ENCODE measurements around the gene CAMSAP1.

The CAMSAP1 gene

DNA sequence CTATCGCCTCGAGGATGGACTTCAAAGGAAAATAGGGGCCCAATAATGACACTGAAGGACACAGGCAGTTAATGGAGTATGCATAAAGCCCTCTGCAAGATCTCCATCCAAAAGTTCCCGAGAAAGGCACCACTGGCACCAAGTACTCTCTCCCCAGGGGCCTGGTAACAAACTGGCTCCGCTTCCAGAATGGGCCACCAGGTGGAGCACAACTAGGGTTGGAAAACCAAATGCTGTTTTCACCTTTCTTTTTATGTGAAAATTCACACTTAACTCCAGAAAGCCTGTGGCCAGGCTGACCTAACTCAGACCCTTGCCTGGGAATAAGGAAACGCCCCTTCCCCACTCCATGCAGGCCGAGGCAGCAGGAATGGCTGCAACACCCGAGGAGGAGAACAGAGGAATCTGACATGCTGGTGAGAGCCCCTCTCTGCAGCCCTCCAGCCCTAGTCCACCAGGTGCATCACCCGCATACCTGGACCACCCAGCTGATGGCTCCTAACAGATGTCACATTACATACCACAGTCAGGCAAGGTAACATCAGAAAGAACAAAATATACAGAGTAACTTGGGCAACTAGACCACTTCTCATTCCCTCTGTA is 42.8 kb downstream of the CAMSAP1 start:
- Histone ChIP-seq H3K27ac (no peak overlapping the region), H3K4me3 (no peak overlapping the region)

DNA sequence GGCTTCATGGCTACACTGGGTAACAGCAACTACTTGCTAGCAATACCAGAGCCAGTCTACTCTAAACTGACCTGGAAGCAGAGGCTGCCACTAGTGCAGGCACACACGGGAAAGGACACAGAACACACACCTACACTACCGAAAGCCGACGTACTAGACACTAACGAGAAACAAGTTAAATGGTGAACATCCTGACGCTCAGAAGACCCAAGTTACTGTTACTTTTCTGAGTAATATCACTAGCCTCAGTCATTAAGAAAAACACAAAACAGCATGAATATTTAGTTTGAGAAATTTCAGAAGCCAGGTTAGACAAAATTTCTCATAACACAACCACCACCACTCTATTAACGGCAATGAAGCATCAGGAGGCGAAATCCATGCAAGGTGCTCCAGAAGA is 44.5 kb downstream of the CAMSAP1 start:
- no peak overlapping the region for H3K27ac ChIP-seq

DNA sequence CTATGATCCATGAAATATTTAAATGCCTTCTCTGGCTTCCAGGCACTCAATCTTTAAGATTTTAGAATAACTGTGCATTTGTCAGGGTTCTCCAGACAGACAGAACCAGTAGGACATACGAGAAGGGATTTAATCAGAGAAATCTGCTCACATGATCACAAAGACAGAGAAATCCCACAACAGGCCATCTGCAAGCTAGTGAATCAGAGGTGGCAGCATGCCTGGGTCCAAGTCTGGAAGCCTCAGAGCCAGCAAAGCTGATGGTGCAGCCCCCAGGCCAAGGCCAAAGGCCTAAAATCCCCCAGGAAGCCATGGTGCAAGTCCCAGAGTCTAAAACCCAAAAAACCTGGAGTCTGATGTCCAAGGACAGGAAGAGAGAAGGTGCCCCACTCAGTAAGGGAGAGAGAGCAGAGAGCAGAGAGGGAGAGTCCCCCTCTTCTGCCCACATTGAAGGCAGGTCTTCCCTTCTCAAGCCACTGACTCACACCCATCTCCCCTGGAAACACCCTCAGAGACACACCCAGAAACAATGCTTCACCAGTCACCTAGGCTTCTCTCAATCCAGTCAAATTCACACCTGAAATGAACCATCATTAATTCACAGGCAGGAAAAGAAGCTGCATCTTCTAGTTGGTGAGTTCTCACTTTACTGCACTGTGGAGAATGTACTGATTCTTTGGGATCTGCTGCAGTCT is 48.7 kb downstream of the CAMSAP1 start:
- Histone ChIP-seq H3K4me3 (no peak overlapping the region), H3K27ac (no peak overlapping the region)

More for the DNA sequence above, 44.5 kb downstream of the CAMSAP1 start:
- H3K4me3 ChIP-seq = no peak overlapping the region

DNA sequence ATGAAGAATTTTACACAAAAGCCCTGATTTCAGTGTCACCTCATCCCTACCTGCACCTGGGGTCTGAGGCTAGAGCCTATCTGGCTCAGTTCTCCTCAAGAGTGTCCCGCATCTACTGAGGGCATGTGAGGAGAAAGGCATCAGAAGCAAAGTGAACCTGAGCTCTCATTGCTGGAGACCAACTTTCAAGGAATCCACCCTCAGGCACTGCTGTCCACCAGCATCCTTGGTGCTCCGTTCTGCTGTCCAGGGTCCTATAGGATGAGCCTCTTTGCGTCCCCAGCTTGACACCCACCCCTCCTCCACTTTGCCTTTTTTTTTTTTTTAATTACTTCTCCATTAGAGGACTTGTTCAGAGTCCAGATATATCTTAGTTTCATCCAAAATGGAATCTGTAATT is 49.5 kb downstream of the CAMSAP1 start:
- Histone ChIP-seq H3K27ac (no peak overlapping the region), H3K4me3 (no peak overlapping the region)

DNA sequence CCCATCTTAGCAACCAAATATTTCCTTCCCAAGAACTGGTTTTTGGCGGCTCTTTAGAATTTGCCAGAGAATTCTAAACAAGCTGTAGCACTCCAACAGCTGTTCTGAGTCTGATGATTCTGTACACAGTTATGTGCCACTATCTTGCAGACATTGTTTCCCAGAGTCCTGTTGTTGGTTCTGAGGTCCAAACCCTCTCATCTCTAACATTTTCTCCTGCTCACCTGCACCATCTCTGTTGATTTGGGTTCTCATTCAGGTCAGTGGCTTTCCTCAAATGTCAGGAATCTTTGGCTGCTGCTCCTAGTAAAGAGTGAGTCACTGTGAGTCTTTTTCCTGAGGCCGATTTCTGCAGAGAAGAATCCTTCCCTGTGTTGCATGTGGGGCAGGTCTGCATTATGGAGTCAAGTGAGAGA is 50.0 kb downstream of the CAMSAP1 start:
- H3K27ac ChIP-seq = no peak overlapping the region
- H3K4me3 ChIP-seq = no peak overlapping the region

DNA sequence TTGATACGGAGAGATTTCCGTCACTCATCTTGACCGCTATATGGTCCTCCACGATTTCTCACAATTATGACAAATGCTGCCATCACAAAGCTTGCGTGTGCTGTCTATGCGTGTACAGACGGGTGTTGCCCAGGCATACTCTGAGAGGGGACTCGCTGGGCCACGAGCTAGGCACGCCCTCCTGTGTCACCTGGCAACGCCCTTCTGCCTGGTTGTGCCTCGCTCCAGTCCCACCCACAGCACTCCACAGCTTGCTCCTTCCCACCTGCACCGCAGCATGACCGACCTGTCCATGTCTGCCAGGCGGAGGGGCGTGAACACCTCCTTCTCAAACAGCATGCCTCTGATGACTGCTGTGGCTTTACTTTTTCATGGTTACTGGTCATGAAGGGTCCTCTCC is 55.6 kb downstream of the CAMSAP1 start:
- no peak overlapping the region for H3K4me3 ChIP-seq
- no peak overlapping the region for H3K27ac ChIP-seq

DNA sequence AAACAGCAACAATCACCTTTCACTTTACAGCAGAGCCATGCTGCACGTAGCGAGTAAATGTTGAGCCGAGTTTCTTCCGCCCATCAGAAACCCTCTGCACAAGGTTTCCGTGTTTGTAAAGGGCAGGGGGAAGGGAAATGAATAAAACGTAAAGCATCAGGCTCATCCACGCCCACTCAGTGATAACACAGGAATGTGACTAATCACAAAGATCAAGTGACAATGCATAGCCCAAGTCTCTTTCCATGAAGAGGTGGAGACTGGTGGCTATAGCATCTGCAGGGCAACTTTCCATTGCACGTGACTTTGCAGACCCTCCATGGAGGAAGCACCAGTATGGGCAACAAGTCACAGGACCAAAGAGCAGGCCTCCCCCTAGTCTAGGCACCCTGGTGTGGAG is 56.6 kb downstream of the CAMSAP1 start:
- H3K27ac ChIP-seq = no peak overlapping the region
- no peak overlapping the region for H3K4me3 ChIP-seq

DNA sequence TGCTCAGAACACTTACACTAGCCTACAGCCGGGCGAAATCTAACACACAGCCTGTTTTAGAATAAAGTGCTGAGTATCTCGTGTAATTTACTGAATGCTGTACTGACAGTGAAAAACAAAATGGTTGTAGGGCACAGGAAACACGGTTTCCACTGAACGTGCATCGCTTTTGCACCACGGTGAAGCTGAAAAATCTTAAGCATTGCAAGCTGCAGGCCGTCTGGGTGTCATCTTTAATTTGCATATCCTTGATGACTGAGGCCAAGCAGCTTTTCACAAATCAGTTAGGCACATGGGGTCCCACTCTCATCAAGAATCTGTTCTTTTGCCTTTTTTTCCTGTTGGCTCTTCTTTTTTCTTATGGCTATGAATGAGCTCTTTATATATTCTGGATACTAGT is 58.2 kb downstream of the CAMSAP1 start:
- no peak overlapping the region for H3K27ac ChIP-seq
- H3K4me3 ChIP-seq = no peak overlapping the region

DNA sequence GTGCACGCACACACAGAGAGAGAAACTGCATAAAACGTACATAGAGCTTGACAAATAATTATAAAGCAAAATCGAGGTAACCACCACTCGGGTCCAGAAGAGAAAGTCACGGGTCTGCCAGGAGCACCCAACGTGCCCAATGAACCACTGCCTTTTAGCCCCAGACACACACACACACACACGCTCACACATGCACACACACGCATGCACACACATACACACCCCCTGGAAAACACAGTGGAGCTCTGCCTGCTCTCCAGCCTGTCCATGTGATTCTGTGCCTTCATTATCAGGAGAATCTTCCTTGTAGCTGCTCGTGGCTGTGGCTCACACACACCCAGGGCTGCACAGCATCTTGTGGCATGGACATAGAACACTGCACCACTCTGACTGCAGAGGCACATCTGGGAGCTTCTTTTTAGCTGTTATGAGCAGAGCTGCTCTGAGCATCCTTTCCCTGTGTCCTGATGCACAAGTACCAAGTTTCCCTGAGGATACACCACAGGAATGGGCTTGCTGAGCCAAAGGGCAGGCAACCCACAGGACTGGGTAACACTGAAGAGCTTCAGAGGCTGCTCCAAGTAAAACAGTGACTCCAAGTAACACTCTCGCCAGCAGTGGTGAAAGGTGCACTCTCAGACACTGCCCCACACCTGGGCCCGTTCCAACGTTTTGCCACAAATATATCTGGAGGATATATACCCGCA is 58.9 kb downstream of the CAMSAP1 start:
- no peak overlapping the region for H3K4me3 ChIP-seq
- H3K27ac ChIP-seq = no peak overlapping the region

DNA sequence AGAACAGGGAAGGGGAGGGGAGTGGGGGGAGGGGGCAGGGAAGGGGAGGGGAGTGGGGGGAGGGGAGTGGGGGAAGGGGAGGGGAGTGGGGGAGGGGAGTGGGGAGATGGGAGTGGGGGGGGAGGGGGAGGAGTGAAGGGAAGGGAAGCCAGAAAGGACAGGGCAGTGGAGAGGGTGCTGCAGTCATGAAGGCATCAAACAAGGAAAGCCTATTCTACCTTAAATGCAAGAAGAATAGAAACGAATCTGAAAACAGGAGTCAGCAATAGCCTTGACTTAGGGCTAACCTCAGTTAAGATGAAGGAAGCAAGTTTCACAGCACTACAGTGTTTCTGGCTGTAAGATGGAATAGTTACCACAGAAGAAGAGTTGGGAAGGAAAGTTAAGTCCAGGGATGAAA is 59.5 kb downstream of the CAMSAP1 start:
- Histone ChIP-seq H3K4me3 (no peak overlapping the region), H3K27ac (no peak overlapping the region)

DNA sequence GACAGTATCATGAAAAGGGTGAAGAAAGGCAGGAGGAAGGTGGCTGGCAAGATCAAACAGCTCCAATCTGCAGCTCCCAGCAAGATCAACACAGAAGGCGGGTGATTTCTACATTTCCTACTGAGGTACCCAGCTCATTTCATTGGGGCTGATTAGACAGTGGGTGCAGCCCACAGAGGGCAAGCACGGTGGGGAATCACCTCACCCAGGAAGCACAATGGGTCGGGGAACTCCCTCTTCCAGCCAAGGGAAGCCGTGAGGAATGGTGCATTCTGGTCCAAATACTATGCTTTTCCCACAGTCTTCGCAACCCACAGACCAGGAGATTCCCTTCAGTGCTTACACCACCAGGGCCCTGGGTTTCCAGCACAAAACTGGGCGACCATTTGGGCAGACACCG is 66.8 kb downstream of the CAMSAP1 start:
- no peak overlapping the region for H3K4me3 ChIP-seq
- no peak overlapping the region for H3K27ac ChIP-seq

DNA sequence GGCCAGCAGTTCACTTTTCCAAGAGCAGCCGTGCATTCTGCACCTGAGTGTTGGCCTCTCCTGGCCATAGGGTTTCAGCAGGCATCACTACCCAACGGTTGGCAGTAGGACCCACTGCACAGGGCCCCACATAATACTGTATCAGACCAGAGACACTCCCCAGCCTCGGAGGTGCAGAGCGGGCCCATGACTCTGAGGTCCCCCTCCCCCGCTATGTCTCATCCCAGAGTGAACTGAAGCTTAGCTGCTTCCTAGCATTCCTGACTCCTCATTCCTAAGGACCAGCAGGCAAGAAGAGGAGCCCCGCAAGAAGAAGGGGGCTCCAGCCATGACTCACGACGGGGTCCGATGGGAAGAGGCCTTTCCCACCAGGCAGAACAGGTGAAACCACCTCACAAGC is 67.2 kb downstream of the CAMSAP1 start:
- H3K27ac ChIP-seq = no peak overlapping the region
- H3K4me3 ChIP-seq = no peak overlapping the region

DNA sequence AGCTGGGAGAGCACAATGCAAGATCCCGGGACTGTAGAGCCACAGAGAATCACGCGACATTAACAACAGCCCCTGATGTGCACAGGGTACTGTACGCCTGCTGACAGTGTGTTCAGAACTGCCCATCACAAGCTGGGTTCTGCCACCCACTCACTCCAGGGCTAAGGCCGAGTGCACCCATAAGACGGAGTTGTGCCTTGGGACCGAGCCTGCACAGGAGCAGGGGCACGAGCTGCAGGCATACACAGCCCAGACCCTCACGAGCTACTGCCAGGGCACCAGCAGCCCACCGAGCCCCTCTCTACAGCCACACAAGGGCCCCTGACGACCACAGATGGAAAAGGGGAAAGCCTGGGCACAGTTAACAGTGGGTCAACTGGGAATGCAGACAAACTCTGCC is 67.8 kb downstream of the CAMSAP1 start:
- Histone ChIP-seq H3K27ac (no peak overlapping the region), H3K4me3 (no peak overlapping the region)

DNA sequence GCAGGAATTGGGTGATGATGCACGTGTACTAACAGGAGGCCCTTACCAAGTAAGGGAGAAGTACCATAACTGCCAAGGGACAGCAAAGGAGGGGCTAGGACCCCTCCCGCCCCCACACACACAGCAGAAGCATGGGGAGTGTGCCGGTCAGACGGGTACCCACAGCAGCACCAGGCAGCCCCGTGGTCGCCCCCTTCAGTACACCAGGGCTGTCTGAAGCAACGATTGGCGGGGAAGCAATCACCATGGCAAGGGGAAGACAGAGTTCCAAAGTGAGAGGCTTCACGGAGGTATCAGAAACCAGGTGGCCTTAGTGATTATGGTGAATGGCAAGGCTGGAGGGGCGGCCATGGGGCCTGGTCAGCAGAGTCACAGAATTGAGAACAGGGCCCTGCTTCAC is 72.2 kb downstream of the CAMSAP1 start:
- H3K27ac ChIP-seq = no peak overlapping the region
- no peak overlapping the region for H3K4me3 ChIP-seq

DNA sequence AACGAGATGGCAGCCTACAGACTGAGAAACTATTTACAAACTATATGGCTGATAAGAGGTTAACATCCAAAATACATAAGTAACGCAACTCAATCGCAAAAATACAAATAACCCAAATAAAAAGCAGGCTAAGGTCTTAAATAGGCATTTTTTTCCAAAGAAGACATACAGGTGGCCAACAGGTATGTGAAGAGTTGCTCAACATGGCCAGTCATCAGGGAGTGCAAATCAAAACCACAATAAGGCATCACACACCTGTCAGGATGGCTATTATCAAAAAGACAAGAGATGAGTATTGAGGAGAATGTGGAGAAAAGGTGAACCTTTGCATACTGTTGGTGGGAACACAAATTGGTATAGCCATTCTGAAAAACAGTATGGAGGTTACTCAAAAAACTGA is 73.5 kb downstream of the CAMSAP1 start:
- Histone ChIP-seq H3K4me3 (no peak overlapping the region), H3K27ac (no peak overlapping the region)

DNA sequence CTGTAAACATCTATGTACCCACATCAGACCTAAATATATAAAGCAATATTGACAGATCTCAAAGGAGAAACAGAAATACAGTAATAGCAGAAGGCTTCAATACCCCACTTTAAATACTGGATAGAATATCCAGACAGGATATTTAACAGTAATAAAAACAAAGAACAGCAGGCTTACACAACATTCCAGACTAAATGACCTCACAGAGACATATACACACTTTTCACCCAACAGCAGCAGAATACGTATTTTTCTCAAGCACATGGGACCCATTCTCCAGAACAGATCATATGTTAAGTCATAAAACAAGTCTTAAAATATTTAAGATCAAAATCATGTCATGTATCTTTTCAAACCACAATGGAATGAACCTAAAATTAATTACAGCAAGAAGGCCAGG is 76.8 kb downstream of the CAMSAP1 start:
- H3K27ac ChIP-seq = no peak overlapping the region
- no peak overlapping the region for H3K4me3 ChIP-seq

DNA sequence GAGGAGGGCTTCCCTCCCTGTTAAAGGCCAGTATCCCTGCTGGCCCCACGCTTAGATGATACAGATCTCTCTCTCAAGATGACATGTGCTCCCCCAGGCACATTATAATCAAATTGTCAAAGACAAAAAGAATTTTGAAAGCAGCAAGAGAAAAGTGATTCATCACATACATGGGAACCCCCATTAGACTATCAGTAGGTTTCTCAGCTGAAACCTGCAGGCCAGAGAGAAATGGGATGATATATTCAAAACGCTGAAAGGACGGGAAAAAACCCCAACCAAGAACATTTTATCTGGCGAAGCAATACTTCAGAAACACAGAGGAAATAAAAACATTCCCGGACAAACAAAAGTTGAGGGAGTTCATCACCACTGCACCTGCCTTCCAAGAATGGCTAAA is 78.7 kb downstream of the CAMSAP1 start:
- H3K4me3 ChIP-seq = no peak overlapping the region
- H3K27ac ChIP-seq = no peak overlapping the region

DNA sequence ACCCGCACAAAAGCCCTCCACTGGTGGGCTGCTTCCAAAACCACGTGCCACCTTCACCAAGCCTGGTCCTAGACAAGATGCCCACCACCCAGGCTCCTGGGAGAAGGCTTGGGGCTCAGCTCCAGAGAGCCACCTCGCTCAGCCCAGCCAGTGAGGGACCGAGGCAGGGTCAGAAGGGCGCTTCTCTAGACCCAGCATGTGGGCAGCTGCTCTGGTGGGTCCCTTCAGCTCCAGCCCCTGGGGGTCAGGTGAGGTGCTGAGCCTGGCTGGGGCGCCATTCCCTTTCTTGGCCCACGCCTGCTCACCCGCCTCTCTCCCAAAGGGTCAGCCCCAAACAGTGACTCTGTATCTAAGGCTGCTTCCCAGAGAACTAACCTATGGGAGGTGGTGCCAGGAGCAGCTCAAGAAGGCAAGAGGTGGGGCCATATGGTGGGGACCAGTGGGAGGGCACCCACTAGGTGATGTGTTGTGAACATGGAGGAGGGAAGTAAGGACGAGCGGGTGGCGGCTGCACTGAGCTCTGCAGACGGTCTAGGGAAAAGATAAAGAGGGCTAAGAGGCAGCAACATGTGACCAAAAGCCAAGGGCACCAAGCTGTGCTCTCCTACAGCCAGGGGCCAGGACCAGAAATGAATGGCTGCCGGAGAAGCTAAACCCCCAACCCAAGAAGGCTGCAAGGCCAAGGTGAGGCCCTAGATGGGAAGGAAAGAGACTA is 79.3 kb downstream of the CAMSAP1 start:
- H3K4me3 ChIP-seq = no peak overlapping the region
- H3K27ac ChIP-seq = no peak overlapping the region

DNA sequence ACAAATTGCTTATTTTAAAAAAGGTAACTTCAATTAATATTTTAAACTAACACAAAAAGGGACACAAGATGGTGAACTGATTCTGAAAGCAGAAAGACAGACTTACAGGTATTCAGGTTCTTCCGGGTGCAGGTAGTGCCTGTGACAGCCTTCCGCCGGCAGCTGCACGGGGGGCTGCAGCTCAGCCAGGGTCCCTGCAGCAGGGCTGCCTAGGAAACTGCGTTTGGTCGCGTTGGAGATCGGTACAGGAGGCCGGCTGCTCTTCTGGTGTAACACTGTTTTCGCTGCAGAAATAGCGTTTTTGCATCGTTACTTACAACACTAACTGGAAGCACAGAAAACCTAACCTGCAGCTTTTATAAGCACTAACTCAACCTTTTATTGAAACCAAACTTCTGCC is 80.0 kb downstream of the CAMSAP1 start:
- H3K27ac ChIP-seq = no peak overlapping the region
- no peak overlapping the region for H3K4me3 ChIP-seq

DNA sequence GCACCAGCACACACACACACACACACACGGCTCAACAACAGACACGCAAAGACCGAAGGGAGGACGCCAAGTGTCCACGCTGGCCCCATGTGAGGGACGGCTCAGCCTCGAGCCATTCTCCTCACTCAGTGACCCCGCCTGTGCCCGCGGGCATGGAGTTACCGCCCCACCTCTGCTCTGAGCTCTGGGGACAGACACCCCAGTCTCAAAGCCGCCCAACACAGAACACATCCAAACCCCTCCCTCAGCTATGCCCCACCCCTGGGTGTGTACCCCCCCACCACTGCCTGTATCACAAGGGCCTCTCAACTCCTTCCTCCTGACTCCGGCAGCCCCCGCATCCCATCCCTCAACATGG is 81.2 kb downstream of the CAMSAP1 start:
- no peak overlapping the region for H3K4me3 ChIP-seq
- H3K27ac ChIP-seq = no peak overlapping the region

Data from skin epidermis (tissue), 12 donors.